Measurements from ENCODE around the gene TXNDC17.
"Not testable (repeated sequence)": the region's sequence is repeated elsewhere in the genome, so short reads cannot be mapped to it uniquely, and the experiment has no call there.

TXNDC17 gene

DNA sequence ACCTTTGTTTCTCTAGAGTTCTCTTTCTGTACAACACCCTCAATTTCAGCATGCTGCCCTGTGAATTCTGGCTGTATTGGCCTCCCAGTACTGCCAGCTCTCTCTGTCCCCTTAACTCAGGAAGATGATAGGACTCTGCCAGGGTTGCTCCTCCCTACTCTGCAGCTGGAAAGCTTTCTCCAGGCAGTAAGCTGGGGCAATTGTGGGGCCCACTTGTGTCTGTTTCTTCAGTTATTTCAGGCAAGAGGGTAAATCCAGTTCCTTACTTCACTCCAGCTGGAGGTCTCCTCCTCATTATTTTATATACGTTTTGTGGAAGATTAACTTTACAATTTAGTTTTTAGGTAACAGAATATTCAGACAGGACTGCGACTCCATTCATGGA, 20.6 kb downstream of the TXNDC17 start:
- no peak for DNase-seq (ENCODE audit: low spot score)

DNA sequence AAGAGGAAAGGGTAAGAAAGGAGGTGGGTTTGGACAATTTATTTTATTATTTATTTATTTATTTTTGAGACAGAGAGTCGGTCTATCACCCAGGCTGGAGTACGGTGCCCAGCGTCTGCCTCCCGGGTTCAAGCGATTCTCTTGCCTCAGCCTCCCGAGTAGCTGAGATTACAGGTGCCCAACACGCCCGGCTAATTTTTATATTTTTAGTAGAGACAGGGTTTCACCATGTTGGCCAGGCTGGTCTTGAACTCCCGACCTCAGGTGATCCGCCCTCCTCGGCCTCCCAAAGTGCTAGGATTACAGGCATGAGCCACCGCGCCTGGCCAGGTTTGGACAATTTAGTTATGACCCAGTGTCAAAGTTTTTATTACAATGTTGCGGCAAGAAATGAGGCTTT, 22.3 kb downstream of the TXNDC17 start:
- not testable (repeated sequence) for DNase-seq (ENCODE audit: low spot score)

DNA sequence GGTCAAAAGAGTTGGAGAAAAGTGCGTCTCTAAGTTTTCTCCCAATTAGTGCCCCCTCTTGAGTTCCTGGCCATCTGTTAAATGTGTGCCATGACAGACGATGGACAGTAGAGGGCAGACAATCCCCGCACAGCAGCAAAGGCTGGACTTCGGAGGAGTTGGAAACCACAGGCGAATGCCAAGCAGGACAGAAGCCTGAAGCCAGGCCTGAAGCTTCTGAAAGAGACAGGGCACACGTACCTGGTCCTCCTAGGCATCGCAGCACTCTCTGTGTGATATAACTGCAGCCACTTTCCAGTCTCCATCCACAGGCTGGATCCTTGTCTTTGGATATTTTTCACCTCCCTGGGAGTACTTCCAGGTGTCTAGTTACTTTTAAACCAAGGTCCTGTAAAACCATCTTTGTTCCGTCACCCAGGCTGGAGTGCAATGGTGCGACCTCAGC, 25.2 kb downstream of the TXNDC17 start:
- peak; percentile 67 for DNase-seq (ENCODE audit: low spot score)

DNA sequence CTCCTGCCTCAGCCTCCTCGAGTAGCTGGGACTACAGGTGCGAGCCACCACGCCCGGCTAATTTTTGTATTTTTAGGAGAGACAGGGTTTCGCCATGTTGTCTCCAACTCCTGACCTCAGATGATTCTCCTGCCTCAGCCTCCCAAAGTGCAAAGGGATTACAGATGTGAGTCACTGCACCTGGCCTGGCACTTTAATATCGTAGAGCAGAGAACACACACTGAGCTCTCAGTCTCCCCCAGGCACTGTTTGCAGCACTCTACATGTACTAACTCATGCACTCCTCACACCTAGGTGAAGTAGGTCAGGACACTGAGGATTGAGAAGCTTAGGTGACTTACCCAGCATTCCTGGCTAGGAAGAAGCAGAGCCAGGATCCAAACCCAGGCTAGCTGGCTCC, 25.7 kb downstream of the TXNDC17 start:
- DNase-seq (ENCODE audit: low spot score): no peak

DNA sequence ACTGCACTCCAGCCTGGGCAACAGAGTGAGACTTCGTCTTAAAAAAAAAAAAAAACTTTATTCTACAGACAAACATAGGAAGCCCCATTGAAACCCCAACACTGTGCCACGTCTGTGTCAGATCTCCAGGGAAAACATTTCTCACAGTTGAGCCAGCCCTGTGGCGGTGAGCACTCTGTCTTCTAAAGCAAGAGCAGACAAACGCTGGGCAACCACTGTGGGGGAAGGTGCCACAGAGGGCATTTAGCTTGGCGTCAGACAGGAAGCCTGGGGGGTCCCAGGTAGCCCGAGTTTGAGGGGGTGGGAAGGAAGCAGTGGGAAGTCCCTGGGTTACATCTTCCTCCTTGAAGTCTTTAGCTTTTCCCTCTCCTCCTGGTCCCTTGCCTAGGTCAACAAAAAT, 26.7 kb downstream of the TXNDC17 start:
- no peak for DNase-seq (ENCODE audit: low spot score)

DNA sequence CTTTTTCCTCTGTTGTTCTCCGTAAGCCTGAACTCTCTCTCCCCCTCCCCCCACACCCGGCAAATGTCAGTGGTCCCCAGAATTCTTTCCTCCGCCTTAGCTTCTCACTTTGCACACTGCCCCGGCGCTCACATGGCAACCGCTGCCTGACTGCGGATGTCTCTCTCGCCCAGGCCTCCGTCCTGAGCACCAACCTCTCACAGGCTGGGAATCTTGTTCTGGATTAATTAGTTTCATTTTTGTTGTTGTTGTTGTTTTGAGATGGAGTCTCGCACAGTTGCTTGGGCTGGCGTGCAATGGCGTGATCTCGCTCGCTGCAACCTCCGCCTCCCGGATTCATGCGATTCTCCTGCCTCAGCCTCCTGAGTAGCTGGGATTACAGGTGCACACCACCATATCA, 27.4 kb downstream of the TXNDC17 start:
- DNase-seq (ENCODE audit: low spot score): no peak

DNA sequence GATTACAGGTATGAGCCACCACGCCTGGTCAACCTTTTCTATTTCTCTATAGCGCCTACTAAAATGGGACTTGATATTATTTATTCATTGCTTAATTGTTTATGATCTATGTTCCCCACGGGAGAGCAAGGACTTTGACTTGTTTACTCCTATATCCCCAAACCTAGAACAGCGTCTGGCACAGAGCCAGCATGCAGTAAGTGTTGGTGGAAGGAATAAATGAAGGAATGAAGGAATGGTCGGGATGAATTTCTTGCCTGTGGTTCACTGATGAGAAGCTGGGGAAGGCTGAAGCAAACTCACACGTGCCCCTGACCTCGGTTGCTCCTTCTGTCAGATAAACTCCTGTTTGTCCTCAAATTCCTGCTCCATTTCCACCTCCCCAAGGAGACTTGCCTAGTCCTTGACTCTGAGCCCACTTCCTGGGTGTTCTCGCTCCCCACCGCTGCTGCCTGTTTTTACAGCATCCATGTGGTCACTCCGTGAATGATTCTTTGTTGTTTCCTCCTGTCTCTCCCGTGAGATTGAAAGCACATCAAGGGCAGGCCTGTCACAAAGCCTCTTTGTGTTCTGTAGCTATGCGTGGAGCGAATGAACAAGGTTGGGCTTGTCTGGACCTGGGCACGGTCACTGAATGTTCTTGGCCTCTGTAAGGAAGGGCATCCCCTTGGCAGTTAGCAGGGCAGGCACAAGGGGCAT, 28.0 kb downstream of the TXNDC17 start:
- no peak for DNase-seq (ENCODE audit: low spot score)

DNA sequence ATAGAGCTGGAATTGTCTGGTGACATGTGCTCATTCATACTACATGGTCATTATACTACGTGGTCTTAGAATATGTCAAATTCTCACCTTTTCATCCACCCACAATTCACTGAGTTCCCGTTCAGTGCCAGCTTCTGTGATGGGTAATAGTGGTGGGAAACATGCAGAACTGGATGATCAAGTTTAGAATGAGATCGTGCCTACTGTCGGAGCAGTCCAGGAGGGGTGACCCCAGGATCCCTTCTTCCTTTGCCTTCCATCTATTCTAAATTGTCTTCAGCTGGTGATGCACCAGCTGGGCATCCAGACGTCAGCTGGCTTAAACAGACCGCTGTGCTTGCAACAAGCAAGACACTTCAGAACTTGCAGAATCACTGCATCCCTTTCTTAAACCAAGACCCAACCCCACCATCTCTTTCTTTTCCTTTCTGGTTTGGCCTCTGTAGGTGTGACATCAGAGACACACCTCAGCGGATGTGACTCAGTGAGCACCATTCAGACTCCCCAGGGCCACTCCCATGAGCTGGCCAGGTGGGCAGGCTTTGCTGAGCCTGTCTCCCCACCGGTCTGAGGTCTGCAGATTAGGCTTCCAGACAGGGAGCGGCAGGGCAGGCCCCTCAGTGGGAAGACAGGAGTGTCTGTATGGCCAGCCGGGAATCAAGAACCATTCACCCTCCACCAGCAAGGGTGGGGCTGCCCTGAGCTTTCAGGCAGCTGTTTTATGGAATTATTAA, 28.8 kb downstream of the TXNDC17 start:
- no peak for DNase-seq (ENCODE audit: low spot score)

DNA sequence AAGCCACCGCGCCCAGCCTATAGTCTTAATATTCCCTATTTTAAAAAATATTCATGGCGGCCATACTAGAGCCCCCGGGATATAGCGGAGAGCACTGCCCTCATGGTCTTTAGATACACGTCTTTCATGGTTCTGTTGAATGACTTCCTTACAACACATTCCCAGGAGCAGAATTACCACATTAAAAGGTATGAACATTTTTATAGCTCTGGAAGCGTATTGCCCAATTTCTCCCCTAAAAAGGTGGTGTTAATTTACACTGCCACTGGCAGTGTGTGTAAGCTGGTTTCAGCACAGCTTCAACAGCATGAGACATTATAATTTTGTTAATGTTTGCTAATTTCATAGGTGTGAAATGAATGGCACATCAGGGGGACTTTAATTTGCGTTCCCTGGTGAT, 29.7 kb downstream of the TXNDC17 start:
- DNase-seq (ENCODE audit: low spot score): no peak

DNA sequence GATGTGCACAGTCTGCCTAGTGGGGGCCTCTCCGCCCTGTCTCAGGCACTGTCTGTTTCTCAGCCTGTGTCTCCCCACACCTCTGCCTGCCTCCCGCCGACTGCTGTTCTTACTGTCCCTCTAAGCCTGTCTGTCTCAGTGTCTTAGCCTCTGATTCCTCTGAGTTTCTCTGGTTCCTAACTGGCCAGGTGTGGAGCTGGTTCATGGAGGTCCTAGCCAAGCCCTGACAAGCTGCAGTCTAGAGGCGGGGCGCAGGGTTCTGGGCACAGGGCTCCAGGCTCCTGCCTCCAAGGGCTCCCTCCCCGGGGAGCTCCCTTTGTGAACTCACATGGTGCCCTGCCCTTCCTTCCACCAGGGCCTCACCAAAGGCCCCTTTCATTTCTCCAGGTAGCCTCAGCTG, 30.1 kb downstream of the TXNDC17 start:
- no peak for DNase-seq (ENCODE audit: low spot score)

DNA sequence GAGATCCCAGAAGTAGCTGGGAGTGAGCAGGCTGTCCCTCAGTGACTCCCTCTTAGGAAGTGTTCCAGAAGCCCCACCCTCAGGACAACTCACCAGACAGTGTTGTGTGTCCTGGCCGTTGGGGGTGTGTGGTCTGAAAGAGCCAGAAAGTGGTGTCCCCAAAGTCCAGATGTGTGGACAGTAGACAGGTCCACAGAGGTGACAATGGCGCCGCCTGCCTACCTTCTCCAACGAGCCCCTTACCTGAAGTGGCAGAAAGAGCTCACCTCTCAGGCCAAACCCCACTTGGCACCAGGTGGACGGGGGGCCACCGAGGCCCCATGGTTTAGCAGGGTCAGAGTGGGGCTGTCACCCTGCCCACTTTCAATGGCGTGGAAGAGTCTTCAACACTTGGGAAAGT, 30.6 kb downstream of the TXNDC17 start:
- no peak for DNase-seq (ENCODE audit: low spot score)

DNA sequence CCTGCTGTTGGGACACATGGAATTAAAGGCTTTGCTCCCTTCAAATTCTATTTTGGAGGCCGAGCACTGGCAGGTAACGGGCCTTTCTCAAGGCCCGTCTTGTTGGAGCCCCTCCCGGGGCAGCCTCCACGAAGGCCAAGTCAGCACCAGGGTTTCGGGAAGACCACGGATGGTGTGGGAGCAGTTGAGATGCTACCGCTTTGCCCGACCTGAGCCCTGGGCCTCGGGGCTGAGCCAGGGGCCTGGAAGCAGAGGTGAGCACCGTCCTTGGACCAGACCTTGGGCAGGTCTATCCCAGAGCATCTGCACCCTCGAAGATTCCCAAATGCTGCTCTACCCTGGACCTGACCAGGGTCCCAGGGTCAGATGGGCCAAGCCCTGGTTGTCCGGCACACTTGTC, 33.7 kb downstream of the TXNDC17 start:
- DNase-seq (ENCODE audit: low spot score): no peak

DNA sequence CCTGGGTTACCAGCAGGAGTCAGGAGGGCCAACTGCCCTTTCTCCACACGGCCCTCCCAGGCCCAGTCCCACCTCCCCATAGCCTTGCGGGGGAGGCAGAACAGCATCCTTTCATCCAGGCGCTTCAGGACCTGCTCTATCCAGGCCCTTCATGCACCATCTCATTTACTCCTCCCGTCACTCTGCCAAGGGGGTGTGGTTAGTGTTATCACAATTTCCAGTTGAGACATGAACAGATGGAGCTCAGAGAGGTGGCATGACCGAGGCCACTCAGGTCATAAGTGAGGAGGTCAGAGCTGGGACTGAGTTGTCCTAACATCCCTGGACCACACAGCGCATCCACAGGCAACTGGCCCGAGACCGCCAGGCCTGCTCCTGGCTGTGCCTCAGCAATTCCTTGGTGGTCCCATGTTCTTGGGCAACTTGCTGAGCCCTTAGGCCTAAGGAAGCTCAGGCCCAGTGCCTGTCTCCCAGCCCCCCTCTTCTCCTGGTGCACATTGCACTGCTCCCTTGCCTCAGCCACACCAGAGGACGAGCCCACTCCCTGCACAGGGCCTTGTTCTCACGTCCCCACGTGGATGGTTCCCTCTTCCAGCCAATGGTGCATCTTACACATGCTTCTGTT, 34.5 kb downstream of the TXNDC17 start:
- DNase-seq (ENCODE audit: low spot score): no peak

DNA sequence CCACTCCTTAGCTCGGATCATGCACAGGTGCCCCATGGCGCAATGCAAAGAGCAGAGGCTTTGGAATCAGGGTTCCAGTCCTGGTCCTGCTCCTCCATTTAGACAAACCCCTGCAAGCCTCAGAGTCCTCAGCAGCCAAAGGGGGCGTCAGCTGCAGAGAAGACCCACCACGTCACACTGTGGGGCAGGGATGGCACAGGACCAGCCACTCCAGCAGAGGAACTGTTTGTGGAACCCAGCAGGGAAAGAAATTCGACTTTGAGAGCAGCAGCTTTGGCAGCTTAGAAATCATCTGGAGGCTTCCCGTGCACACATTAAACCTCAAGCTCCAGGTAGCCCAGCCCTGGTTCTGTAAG, 35.9 kb downstream of the TXNDC17 start:
- no peak for DNase-seq (ENCODE audit: low spot score)

DNA sequence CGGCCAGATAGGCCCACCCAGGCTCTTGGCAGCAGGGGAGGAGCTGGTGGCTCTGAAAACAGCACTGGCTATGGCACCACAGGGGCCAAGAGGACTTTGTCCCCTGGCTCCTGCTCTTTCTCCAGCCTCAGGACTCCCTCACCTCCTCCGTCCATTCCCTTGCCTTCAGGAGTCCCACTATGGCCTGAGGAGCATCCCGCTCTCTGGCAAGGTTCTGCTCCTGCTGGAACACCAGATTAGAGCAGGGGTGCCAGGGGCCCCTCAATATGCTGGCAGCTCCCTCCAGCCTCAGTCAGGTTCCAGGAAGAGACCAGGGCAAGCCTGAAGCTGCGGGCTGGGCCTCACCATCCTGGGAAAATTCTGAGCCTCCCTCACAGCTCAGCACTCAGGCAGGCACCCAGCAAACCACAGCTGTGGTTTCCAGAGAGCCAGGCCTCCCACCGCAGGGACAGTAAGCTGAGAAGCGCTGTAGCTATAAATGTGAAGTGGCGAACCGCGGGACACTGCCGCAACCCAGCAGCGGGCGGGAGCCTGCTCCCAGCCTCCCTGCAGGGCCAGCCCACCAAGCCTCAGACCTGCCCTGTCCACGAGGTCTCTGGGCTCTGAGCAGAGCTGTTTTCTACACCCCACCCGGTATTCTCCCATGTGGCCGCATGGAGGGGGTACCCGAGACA, 36.4 kb downstream of the TXNDC17 start:
- DNase-seq (ENCODE audit: low spot score): no peak

DNA sequence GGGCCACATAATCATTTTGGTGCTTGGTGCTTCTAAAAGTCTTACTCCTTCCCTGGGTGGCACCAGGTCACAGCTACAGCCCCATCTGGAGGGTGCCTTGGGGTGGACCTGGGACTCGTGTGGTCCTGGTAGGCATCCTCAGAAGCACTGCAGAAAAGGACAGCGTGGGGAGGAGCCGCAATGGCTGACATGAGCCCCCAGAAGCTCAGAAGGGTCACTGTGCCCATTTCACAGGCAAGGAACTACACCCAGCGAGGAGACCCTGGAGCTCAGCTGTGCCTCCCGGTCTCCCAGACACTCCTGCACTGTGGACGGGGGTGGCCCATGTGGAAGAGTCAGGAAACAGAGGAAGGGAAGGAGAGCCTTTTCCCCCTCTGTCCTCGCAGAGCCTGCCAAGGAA, 37.1 kb downstream of the TXNDC17 start:
- DNase-seq (ENCODE audit: low spot score): no peak

DNA sequence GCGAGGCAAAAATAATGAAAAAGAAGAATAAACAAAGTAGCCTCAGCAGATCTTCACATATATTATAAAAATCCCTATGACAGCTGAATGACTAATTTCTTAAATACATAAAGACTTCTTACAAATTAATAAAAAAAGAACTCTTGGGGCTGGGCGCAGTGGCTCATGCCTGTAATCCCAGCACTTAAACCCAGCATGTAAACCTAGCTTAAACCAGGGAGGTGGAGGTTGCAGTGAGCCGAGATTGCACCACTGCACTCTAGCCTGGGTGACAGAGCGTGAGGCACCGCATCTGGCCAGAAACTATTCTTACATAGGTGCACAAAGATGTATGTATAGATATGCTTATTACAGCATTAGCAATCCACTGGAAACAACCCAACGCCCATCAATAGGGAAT, 38.4 kb downstream of the TXNDC17 start:
- no peak for DNase-seq (ENCODE audit: low spot score)

DNA sequence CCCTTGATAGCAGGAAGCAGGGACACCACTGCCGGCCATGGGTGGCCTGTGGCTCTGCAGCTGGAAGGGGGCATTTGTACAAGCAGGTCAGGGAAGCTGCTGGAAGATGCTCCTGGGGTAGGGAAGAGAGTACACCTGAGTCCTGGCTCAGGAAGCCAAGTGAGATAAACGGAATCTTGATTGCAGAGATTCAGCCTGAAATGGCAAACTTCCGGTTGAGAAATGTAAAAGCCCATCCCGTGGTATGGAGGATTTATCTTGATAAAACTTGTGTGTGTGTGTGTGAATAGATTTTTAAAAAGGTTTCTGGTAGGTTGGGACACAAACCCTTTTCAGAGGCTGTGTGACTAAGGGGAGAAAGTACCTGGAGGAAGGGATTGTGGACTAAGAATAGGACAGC, 40.3 kb downstream of the TXNDC17 start:
- DNase-seq (ENCODE audit: low spot score): no peak

DNA sequence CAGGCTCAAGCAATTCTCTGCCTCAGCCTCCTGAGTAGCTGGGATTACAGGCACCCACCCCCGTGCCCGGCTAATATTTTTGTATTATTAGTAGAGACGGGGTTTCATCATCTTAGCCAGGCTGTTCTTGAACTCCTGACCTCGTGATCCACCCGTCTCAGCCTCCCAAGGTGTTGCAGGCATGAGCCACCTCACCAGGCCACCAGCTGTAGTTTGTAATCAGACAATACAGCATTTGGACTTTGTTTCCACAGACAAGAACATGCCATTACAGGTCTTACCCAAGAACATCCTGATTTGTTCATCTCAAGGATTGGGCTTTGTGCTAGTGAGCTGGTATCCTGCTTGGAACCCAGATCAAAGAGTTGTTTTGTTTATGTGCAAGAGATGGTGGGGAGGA, 40.8 kb downstream of the TXNDC17 start:
- no peak for DNase-seq (ENCODE audit: low spot score)

DNA sequence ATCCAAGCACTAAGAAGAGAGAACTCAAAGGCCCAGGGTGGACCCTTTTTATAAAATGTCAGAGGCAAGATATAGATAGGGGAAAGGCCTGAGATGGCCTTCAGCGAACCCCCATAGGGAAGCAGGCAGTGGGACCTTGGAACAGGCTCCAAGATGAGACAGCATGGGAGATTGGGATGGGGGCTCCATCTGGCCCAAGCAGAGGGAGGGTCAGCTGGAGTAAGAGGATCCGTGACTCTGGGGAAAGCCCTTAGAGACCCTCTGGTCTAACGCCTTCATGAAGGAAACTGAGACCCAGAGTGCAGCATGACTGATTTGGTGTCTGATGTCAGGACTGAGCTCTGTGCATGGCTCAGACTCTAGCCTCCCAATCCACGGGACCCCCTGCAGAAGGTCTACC, 41.5 kb downstream of the TXNDC17 start:
- DNase-seq (ENCODE audit: low spot score): no peak

DNA sequence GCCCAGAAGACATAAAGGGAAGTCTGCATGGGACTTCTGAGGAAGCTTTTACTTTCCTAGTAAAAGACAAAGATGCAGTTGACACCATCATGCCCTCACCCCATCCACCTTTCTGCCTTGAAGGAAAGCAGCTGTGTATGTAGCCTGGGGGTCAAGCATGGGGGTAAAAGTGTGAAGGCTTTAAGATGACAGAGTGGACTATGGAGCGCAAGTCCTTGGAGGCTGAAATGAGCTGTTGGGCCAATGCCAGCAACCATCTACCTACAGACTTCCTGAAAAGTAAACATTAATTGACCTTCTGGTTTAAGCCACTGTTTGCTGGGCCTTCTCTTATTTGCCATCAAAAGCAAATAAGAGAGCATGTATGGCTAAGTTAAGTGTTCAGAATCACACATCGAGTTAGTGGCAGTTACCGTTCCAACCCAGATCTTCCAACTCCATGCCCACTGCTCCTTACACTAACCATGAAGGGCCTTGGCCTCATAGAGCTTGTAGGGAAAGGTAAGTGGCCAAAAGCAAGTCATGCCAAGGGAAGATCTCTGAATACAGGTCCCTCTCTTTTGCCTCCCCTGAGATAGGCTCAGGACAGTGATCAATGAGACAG, 42.3 kb downstream of the TXNDC17 start:
- DNase-seq (ENCODE audit: low spot score): no peak

DNA sequence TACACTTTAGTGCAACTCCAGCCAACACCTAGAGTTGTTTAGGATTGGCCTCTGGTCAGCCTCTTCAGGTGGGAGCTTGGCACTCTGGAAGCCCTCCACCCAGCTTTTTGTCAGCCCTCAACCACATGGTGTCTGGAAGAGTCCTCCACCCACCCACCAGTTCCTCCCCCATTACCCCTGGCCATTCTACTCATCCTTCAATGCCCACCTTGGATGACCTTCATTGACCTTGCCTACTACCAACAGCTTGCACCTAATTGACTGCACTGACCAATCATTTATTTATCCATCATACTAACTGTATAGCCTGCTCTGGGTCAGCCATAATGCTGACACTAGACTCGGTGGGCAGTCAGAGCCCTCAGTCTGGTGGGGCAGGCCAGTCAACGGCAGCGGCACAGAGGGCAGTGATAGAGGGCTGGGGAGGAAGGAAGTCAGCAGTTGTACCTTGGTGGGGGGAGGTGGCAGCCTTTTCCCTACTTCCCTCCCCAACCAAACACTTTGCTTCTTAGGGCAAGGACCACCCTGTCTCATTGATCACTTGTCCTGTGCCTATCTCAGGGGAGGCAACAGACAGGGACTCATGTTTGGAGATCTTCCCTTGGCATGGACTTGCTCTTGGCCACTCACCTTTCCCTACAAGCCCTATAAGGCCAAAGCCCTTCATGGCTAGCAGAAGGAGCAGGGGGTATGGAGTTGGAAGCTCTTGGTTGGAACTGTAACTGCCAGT, 43.0 kb downstream of the TXNDC17 start:
- DNase-seq (ENCODE audit: low spot score): no peak

Measured in globus pallidus (tissue), 1 donor.